Psoas muscle (tissue), 8 donors: ENCODE results near the gene RBM5. TPM values are rescaled to one million over a fixed set of nuclear protein-coding genes. Genes with fewer than 3 reads are reported as not detected.

Source experiments
- ATAC-seq, 4 donors: fragments of 200-7000 bp; cut with Tn5 transposase; one replicate each; pipeline ENCODE4 v1.9.1; 2020; ENCODE audit warnings: moderate library complexity in 3 of 4, mild to moderate bottlenecking in 2 of 4
- DNase-seq, 2 donors: peaks; one replicate each; pipeline ENCODE4 v3.0.0-alpha.2; 2020
- H3K27ac ChIP-seq: fragments of 200-600 bp; one replicate; pipeline ENCODE4 v1.8.0; 2022
- H3K27me3 ChIP-seq, 3 donors: fragments of 200-600 bp in 1 of 3; one replicate each; pipeline versions ENCODE4 v1.6.1 to v1.8.0; 2013 to 2022; ENCODE audit warnings: low read length in 2 of 3, mild to moderate bottlenecking in 2 of 3, moderate library complexity in 1 of 3; ENCODE audit not compliant: insufficient read depth in 3 of 3
- H3K36me3 ChIP-seq, 2 donors: fragments of 200-600 bp in 1 of 2; one replicate each; pipeline versions ENCODE4 v1.6.1 to v1.8.0; 2013 to 2022; ENCODE audit warnings: low read depth in 1 of 2, mild to moderate bottlenecking in 1 of 2, moderate library complexity in 1 of 2; ENCODE audit not compliant: insufficient read depth in 1 of 2
- H3K4me1 ChIP-seq: fragments of 200-600 bp; one replicate; pipeline ENCODE4 v1.8.0; 2022
- H3K4me3 ChIP-seq: fragments of 200-600 bp; one replicate; pipeline ENCODE4 v1.8.0; 2022; ENCODE audit warnings: mild to moderate bottlenecking
- H3K9me3 ChIP-seq: fragments of 200-600 bp; one replicate; pipeline ENCODE4 v1.8.0; 2022
- CTCF ChIP-seq: fragments of 200-600 bp; IDR thresholded peaks from one replicate; pipeline ENCODE4 v1.8.0; 2022; ENCODE audit warnings: antibody characterized with exemption
- WGBS, 3 donors: extraction: QIAGEN DNeasy Blood & Tissue Kit; methylation state at CpG; one replicate each; pipeline versions ENCODE4 v1.1.6 to v1.1.7; 2013; 5-methylcytosine and 5-hydroxymethylcytosine counted together
- intact Hi-C, 2 donors: fragments of 100-400 bp; cut with DNase I; formaldehyde crosslinking; loops; one replicate each; pipeline versions ENCODE4 v1.11.0 to v1.14.2; 2022
- polyA plus RNA-seq, 3 donors: library from polyadenylated mRNA; stranded (reverse); fragments of 200-250 nt; gene quantifications; one replicate each; pipeline ENCODE4 v1.2.3, GENCODE V29; 2013
- total RNA-seq, 4 donors: library from RNA; stranded (reverse); fragmentation: NEBNext Ultra II Directional in 2 of 4; extraction: Animal tissue kit (Norgen Biotek cat#: 25700) in 2 of 4; gene quantifications; one replicate each; pipeline versions ENCODE4 v1.2.1 to v1.2.4, GENCODE V29; 2021 to 2023
- donor health status: healthy with polysubstance abuse.
- donor health status: DM: no; HTN: no; CAD: no; lungs with moderate emphysema.
- donor health status: Bipolar disorder and iron deficiency.
- donor health status: healthy.
- donor health status: DM: yes; HTN: yes; CAD: no.
- donor health status: DM: no; HTN: no; CAD: no.
- donor health status: DM: no; HTN: no; CAD: no.
- donor health status: DM: yes; HTN: yes; CAD: no.

The RBM5 gene
- total and polyA plus RNA-seq, 7 donors, result 30.7 to 61.4 (median 35.6) TPM

- 69 to 73% (median 71%) methylated on average over 6 of the region's 6 CpGs for WGBS, 3 donors
- Histone ChIP-seq H3K9me3 (no peaks in the 10 kb centered on the region), H3K4me3 (no peak overlapping the region), H3K27me3 (no peaks in the 10 kb centered on the region), H3K36me3 (no peaks in the 10 kb centered on the region), H3K27ac (no peak overlapping the region), H3K4me1 (peaks cover 5% of the 10 kb centered on the region)
- intact Hi-C loops, result no loop called here
- DNase-seq, result no peak
- no peak for ATAC-seq
- TF ChIP-seq CTCF, result no peak
Observed at GRCh38 chr3:50132421-50133282, 43.9 kb downstream of the RBM5 start.

GRCh38 chr3:50133283-50133615 is 44.5 kb downstream of the RBM5 start:
- H3K4me1 ChIP-seq, result peaks cover 5% of the 10 kb centered on the region
- TF ChIP-seq CTCF, result no peak
- ATAC-seq (no peak), DNase-seq (no peak)
- no peaks in the 10 kb centered on the region for H3K9me3 ChIP-seq
- H3K27ac ChIP-seq, result no peak overlapping the region
- whole genome bisulfite sequencing, 3 donors, result 76 to 77% (median 76%) methylated on average over 4 of the region's 4 CpGs
- intact Hi-C loops, result no loop called here
- H3K27me3 ChIP-seq, result no peaks in the 10 kb centered on the region
- no peak overlapping the region for H3K4me3 ChIP-seq
- H3K36me3 ChIP-seq, result no peaks in the 10 kb centered on the region

GRCh38 chr3:50134367-50134766 is 45.6 kb downstream of the RBM5 start:
- H3K4me3 ChIP-seq, result no peak overlapping the region
- no peaks in the 10 kb centered on the region for H3K36me3 ChIP-seq
- DNase-seq (no peak), ATAC-seq (no peak)
- intact Hi-C loops, result no loop called here
- 59 to 74% (median 67%) methylated on average over 2 of the region's 2 CpGs for WGBS, 3 donors
- H3K9me3 ChIP-seq, result no peaks in the 10 kb centered on the region
- no peaks in the 10 kb centered on the region for H3K27me3 ChIP-seq
- no peak for TF ChIP-seq CTCF
- peaks cover 5% of the 10 kb centered on the region for H3K4me1 ChIP-seq
- no peak overlapping the region for H3K27ac ChIP-seq

- H3K4me1 ChIP-seq, result peaks cover 5% of the 10 kb centered on the region
- no peaks in the 10 kb centered on the region for H3K36me3 ChIP-seq
- no peaks in the 10 kb centered on the region for H3K27me3 ChIP-seq
- 93 to 98% (median 97%) methylated on average over 5 of the region's 5 CpGs for WGBS, 3 donors
- intact Hi-C loops, result no loop called here
- DNase-seq (no peak), ATAC-seq (no peak)
- H3K9me3 ChIP-seq, result no peaks in the 10 kb centered on the region
- no peak overlapping the region for H3K4me3 ChIP-seq
- no peak for TF ChIP-seq CTCF
- H3K27ac ChIP-seq, result no peak overlapping the region
Observed at GRCh38 chr3:50135964-50136363, 47.2 kb downstream of the RBM5 start.
